ENCODE measurements around the gene ZBTB20.
"Not testable (repeated sequence)": the region's sequence is repeated elsewhere in the genome, so short reads cannot be mapped to it uniquely, and the experiment has no call there.

ZBTB20 gene

GRCh38 chr3:115146418-115147328 is at the start of gene ZBTB20:
TSS of gene ZBTB20 (minus strand) at chr3:115147288.
- DNase-seq = peak; percentile 61

GRCh38 chr3:115194476-115194875 is 47.4 kb upstream of the ZBTB20 start:
- DNase-seq = no peak

GRCh38 chr3:115190747-115191146 is 43.7 kb upstream of the ZBTB20 start:
- DNase-seq = no peak

GRCh38 chr3:115187149-115187757 is 40.2 kb upstream of the ZBTB20 start:
- peak; percentile 8 for DNase-seq

GRCh38 chr3:115186351-115187148 is 39.5 kb upstream of the ZBTB20 start:
- no peak for DNase-seq

- DNase-seq = not testable (repeated sequence)
Measured at GRCh38 chr3:115184859-115185572, 37.9 kb upstream of the ZBTB20 start.

GRCh38 chr3:115178930-115179329 is 31.8 kb upstream of the ZBTB20 start:
- DNase-seq = not testable (repeated sequence)

- DNase-seq = no peak
Measured at GRCh38 chr3:115169808-115170207, 22.7 kb upstream of the ZBTB20 start.

GRCh38 chr3:115165701-115166100 is 18.6 kb upstream of the ZBTB20 start:
- DNase-seq = no peak

GRCh38 chr3:115165266-115165665 is 18.2 kb upstream of the ZBTB20 start:
- no peak for DNase-seq

- no peak for DNase-seq
Measured at GRCh38 chr3:115164374-115165221, 17.5 kb upstream of the ZBTB20 start.

- no peak for DNase-seq
Measured at GRCh38 chr3:115162759-115163158, 15.7 kb upstream of the ZBTB20 start.

- no peak for DNase-seq
Measured at GRCh38 chr3:115161866-115162265, 14.8 kb upstream of the ZBTB20 start.

GRCh38 chr3:115161168-115161834 is 14.2 kb upstream of the ZBTB20 start:
- DNase-seq = no peak

GRCh38 chr3:115160295-115160694 is 13.2 kb upstream of the ZBTB20 start:
- no peak for DNase-seq

GRCh38 chr3:115156046-115156654 is 9.1 kb upstream of the ZBTB20 start:
- no peak for DNase-seq

- DNase-seq = no peak
Measured at GRCh38 chr3:115154611-115155010, 7.5 kb upstream of the ZBTB20 start.

- no peak for DNase-seq
Measured at GRCh38 chr3:115151921-115152320, 4.8 kb upstream of the ZBTB20 start.

- no peak for DNase-seq
Measured at GRCh38 chr3:115148142-115148790, 1.2 kb upstream of the ZBTB20 start.

Measured in inflammatory macrophage treated with lipopolysaccharide for 4 hours (primary cell).